Measurements from ENCODE around the gene FARP1. TPM values are rescaled to one million over a fixed set of nuclear protein-coding genes. Genes with fewer than 3 reads are reported as not detected.
A peak's percentile ranks its signal among the peaks of the same experiment; 100 is the strongest.

The FARP1 gene
- total and polyA plus RNA-seq, 2 of the 13 experiments (the other 11 are each of a cell fraction or from before 2014, with no cell fraction given) = 70.6 to 126 TPM

GRCh38 chr13:98273067-98273823 is 130.4 kb downstream of the FARP1 start (continued):
- TF ChIP-seq ZBTB4 (CRISPR knock-in tag; IDR thresholded peaks at IDR 0.05; ENCODE audit: borderline replicate concordance) = no peak
- no peak for TF ChIP-seq KLF11 (CRISPR knock-in tag; IDR thresholded peaks at IDR 0.05)
- TF ChIP-seq ZNF446 (CRISPR knock-in tag; IDR thresholded peaks at IDR 0.05) = no peak
- TF ChIP-seq KMT2B (CRISPR knock-in tag; IDR thresholded peaks at IDR 0.05) = peak; percentile 41; the same call in 1 of the 2 replicates
- peak; percentile 56; the same call in 1 of the 2 replicates for TF ChIP-seq DMAP1 (CRISPR knock-in tag; IDR thresholded peaks at IDR 0.05)
- no peak for TF ChIP-seq ZNF224 (CRISPR knock-in tag; IDR thresholded peaks at IDR 0.05)
- peak; percentile 58 for TF ChIP-seq SALL1 (CRISPR knock-in tag; IDR thresholded peaks at IDR 0.05)
- TF ChIP-seq, protein P1, sequence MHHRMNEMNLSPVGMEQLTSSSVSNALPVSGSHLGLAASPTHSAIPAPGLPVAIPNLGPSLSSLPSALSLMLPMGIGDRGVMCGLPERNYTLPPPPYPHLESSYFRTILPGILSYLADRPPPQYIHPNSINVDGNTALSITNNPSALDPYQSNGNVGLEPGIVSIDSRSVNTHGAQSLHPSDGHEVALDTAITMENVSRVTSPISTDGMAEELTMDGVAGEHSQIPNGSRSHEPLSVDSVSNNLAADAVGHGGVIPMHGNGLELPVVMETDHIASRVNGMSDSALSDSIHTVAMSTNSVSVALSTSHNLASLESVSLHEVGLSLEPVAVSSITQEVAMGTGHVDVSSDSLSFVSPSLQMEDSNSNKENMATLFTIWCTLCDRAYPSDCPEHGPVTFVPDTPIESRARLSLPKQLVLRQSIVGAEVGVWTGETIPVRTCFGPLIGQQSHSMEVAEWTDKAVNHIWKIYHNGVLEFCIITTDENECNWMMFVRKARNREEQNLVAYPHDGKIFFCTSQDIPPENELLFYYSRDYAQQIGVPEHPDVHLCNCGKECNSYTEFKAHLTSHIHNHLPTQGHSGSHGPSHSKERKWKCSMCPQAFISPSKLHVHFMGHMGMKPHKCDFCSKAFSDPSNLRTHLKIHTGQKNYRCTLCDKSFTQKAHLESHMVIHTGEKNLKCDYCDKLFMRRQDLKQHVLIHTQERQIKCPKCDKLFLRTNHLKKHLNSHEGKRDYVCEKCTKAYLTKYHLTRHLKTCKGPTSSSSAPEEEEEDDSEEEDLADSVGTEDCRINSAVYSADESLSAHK (CRISPR knock-in tag; IDR thresholded peaks at IDR 0.05; ENCODE audit: borderline replicate concordance) = no peak
- no peak for TF ChIP-seq MYNN (CRISPR knock-in tag; IDR thresholded peaks at IDR 0.05; ENCODE audit: low read depth)
- no peak for TF ChIP-seq RNF2 (conservative IDR thresholded peaks at IDR 0.05; ENCODE audit: low read depth)
- no peak for TF ChIP-seq ZNF879 (CRISPR knock-in tag; IDR thresholded peaks at IDR 0.05)
- TF ChIP-seq ZNF207 (IDR thresholded peaks at IDR 0.05; ENCODE audit: borderline replicate concordance) = no peak
- no peak for TF ChIP-seq SUZ12 (IDR thresholded peaks at IDR 0.05; ENCODE audit: low read depth, low read length)
- no peak for TF ChIP-seq MLLT10 (CRISPR knock-in tag; IDR thresholded peaks at IDR 0.05)
- TF ChIP-seq MEIS1 (CRISPR knock-in tag; IDR thresholded peaks at IDR 0.05; ENCODE audit: borderline replicate concordance) = no peak
- TF ChIP-seq EED (CRISPR knock-in tag; IDR thresholded peaks at IDR 0.05) = no peak
- TF ChIP-seq ZNF674 (CRISPR knock-in tag; IDR thresholded peaks at IDR 0.05; ENCODE audit: low read depth) = no peak
- TF ChIP-seq ZNF883 (CRISPR knock-in tag; IDR thresholded peaks at IDR 0.05; ENCODE audit: not compliant biosample characterization) = no peak
- TF ChIP-seq ELF3 (CRISPR knock-in tag; IDR thresholded peaks at IDR 0.05) = no peak
- TF ChIP-seq ZNF326 (CRISPR knock-in tag; IDR thresholded peaks at IDR 0.05; ENCODE audit: borderline replicate concordance) = no peak
- TF ChIP-seq ZNF251 (CRISPR knock-in tag; IDR thresholded peaks at IDR 0.05) = no peak
- TF ChIP-seq, protein P2, sequence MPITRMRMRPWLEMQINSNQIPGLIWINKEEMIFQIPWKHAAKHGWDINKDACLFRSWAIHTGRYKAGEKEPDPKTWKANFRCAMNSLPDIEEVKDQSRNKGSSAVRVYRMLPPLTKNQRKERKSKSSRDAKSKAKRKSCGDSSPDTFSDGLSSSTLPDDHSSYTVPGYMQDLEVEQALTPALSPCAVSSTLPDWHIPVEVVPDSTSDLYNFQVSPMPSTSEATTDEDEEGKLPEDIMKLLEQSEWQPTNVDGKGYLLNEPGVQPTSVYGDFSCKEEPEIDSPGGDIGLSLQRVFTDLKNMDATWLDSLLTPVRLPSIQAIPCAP (CRISPR knock-in tag; IDR thresholded peaks at IDR 0.05; ENCODE audit: low read depth) = no peak
- TF ChIP-seq NFE2L2 (IDR thresholded peaks at IDR 0.05; ENCODE audit: low read length) = no peak
- TF ChIP-seq, protein P3, sequence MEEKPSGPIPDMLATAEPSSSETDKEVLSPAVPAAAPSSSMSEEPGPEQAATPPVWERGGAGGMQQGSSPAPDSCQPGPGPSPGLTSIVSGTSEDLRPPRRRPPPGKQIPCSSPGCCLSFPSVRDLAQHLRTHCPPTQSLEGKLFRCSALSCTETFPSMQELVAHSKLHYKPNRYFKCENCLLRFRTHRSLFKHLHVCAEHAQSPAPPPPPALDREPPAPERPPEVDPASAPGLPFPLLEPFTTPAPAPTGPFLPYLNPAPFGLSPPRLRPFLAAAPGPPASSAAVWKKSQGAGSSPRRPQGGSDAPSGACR (CRISPR knock-in tag; IDR thresholded peaks at IDR 0.05) = no peak
- peak; percentile 61 for TF ChIP-seq ONECUT2 (CRISPR knock-in tag; IDR thresholded peaks at IDR 0.05)
- TF ChIP-seq ZNF790 (CRISPR knock-in tag; IDR thresholded peaks at IDR 0.05; ENCODE audit: borderline replicate concordance) = no peak

Measured in HepG2 (cell line).